Activated CD4-positive, alpha-beta T cell treated with anti-CD3 and anti-CD28 coated beads for 4 hours (primary cell): ENCODE data around the gene COX7A2L.

ENCODE experiments used
- DNase-seq, 2 donors: peaks; one replicate each; pipeline ENCODE4 v3.0.0-alpha.2; 2020

The COX7A2L gene

DNA sequence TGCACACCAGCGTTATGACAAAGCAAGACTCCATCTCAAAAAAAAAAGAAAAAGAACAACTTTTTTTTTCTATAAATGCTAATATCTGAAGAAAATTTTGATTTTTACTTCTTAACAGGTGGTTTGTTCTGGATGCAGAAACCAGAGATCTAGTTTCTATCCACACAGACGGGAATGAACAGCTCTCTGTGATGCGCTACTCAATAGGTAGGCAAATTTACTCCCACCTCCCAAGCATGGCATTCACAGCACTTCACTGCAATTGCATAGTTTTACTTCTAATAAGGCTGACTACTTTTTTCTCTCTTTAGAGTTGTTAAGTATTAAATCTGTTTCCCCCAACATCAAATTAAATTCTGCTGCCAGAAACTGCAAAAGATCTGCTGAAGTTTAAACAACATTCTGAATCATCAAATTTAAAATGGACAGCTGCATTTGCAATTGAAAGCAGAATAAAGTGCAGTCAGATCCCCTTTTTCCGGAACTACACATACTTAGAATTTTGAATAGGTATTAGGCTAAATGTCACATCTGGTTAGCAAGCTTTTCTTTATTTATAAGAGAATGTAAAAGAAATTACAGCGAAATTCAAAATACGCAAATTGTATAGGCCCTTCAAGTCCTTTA is 45.1 kb downstream of the COX7A2L start:
- no peak for DNase-seq

DNA sequence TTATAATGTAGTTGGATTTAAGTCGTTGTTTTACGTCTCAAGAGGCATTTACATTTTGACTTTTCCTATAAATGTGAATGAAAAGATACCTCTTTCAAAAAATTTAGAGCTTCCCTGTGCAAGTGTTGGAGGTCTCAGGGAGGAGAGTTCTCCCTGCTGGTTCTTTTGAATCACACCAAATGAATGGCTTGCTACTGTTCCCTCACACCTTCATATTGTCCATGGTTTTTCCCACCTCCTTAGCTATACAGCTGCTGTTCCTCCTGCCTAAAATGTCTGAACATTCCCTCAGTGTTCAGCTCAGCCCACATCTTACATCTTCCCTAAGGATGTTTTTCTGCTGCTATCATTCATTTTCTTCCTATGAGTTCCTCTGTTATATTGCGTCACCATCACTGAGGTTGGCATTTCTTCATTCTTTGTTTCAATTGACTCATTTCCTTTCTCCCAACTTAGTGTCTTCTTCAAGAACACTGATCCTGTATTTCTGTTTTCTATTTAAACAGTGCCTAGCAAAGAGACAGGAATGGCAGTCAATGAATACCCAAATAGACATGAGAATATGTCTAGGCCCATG is 46.0 kb downstream of the COX7A2L start:
- no peak for DNase-seq

DNA sequence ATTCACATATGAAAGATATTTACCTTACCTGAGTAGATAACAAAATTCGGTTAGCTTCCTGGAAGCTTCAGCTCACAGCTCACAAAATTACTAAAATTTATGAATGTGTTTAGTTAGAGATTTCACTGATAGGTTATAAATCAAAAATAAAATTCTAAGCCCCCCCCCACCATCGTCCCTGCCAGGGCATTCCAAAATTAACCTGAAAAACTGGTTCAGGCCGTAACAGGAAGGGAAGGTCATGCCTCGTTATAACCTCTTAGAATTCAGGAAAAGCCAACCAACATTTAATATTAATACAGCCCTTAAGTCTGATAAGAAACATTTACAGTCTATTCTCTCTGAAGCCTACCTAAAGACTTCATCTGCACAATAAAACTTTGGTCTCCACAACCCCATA is 48.9 kb downstream of the COX7A2L start:
- no peak for DNase-seq

DNA sequence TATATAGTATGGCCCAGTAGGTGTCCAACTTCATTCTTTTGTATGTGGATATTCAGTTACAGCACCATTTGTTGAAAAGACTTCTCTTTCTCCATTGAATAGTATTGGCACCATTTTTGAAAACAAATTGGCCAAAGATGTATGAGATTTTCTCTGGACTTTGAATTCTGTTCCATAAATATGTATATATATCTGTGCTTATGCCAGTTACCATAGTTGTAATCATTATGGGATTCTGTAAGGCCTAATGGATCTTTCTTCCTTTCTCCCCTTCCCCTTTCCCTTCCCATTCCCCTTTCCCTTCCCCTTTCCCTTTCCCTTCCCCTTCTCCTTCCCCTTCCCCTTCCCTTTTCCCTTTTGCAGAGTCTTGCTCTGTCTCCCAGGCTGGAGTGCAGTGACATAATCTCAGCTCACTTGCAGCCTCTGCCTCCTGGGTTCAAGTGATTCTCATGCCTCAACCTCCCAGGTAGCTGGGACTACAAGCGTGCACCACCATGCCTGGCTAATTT is 51.0 kb downstream of the COX7A2L start:
- DNase-seq: no peak

DNA sequence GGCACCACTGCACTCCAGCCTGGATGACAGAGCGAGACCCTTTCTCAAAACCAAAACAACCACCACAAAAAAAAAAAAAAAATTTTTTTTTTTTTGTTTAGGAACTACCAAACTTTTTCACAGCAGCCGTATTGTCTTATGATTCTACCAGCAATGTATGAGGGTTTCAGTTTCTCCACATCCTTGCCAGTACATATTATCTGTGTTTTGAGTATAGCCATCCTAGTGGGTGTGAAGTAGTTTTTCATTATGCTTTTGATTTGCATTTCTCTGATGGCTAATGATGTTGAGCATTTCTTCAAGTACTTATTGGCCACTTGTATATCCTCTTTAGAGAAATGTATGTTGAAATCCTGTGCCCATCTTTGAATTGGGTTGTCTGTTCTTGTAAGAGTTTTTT is 51.7 kb downstream of the COX7A2L start:
- no peak for DNase-seq

DNA sequence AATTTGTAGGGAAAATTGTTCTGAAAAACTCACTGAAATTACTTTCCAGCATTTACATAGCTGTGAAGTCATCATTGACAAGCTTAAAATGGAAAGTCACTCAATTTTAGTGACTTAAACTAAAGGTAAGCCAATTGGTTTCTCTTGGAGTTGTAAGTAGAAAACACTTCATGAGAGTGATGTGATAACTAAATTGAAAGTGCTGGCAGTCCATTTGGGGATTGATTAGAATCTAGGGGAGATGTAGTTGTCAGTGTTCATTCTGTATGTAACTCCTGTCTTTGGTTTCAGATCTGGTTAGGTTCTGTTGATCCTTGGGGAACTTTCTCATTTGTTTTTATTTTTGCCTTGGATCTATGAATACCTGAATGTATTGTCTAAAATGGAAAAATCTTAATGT is 53.8 kb downstream of the COX7A2L start:
- no peak for DNase-seq

DNA sequence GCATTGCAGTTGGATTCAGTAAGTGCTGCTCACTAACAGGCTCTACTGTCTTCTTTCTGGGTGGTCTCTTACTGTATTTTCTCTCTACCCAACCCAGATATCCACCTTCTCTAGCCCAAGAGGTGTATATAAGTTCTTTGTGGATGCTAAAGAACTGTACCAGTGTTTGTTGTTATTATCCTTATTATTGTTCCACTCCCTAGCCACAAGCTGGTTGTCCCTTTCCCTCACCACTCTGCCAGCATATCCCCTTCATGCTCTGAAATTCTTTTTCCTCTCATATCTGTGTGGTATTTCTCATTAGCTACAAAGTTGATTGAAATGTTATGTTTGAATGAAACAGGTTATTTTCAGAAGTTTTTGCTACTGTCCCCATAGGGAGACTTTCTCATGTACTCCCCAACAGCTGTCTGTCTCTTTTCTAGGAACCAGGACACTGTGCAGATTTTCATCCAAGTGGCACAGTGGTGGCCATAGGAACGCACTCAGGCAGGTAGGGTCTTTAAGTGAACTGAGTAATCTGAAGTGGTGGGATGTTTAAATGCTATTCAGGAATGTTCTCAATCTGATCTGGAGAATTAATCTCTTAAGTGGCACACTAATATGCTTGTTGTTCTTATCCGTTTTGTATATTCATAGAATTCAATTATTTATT is 56.8 kb downstream of the COX7A2L start:
- DNase-seq: no peak

DNA sequence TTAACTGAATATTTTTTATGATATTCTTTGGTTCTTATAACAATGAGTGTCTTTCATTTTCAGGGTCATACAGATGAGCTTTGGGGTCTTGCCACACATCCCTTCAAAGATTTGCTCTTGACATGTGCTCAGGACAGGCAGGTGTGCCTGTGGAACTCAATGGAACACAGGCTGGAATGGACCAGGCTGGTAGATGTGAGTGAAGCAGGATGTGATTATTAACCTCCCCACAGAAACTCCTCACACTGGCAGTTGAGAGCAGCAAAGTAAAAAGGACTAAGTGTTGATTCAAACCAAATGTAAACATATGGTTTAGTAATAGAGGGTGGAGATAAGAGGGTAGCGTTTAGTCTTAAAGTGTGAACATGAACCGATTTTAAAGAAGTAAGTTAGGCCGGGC is 57.8 kb downstream of the COX7A2L start:
- DNase-seq: no peak

DNA sequence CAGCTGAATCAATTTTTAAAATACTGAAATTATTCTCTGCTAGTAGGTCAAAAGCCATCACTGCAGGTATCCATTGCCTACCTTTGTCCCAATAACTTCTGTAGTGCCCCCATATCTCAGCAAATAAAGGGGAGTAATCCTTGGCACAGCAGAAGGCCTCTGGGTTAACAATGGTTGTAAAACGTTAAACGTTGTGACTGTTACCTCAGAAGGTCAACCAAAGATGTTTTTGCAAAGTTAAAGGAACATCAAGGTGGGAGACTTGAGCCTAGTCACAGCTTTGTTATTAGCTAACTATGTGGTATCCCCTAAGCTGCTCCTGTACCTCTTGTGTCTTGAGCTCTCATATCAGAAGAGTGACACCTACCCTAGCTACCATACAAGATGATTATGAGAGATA is 60.5 kb downstream of the COX7A2L start:
- no peak for DNase-seq
